Mesenchymal stem cell (in vitro differentiated cells and primary cell): Measurements from ENCODE around the gene MACROD2.
"Not testable (repeated sequence)": the region's sequence is repeated elsewhere in the genome, so short reads cannot be mapped to it uniquely, and the experiment has no call there.

Experiments
- DNase-seq: peaks from one replicate; pipeline ENCODE4 v3.0.0-alpha.2; 2013
- H2AFZ ChIP-seq: one replicate; pipeline ENCODE4 v1.6.1; 2013; ENCODE audit warnings: low read depth, mild to moderate bottlenecking, control low read depth, inconsistent platforms, low read length, moderate library complexity
- H2AK5ac ChIP-seq: 2 replicates; pipeline ENCODE4 v1.6.1; 2013; ENCODE audit warnings: low read length, moderate library complexity, mild to moderate bottlenecking, inconsistent platforms; ENCODE audit not compliant: severe bottlenecking
- H2BK120ac ChIP-seq: one replicate; pipeline ENCODE4 v1.6.1; 2013; ENCODE audit warnings: low read depth, mild to moderate bottlenecking, inconsistent platforms, low read length, moderate library complexity
- H2BK12ac ChIP-seq, 2 experiments: one replicate each; pipeline ENCODE4 v1.6.1; 2013; ENCODE audit warnings: inconsistent platforms in 2 of 2, low read length in 2 of 2, mild to moderate bottlenecking in 2 of 2, moderate library complexity in 2 of 2, control low read depth in 1 of 2
- H2BK15ac ChIP-seq: one replicate; pipeline ENCODE4 v1.6.1; 2013; ENCODE audit warnings: mild to moderate bottlenecking, low read depth, inconsistent platforms; ENCODE audit not compliant: poor library complexity, severe bottlenecking
- H2BK5ac ChIP-seq: 2 replicates; pipeline ENCODE4 v1.6.1; 2013; ENCODE audit warnings: low read depth, mild to moderate bottlenecking, low read length, control low read depth, inconsistent platforms; ENCODE audit not compliant: poor library complexity, severe bottlenecking
- H3K14ac ChIP-seq, 2 experiments: one replicate each; pipeline ENCODE4 v1.6.1; 2013; ENCODE audit warnings: inconsistent platforms in 2 of 2, low read length in 2 of 2, control low read depth in 1 of 2, mild to moderate bottlenecking in 1 of 2, moderate library complexity in 1 of 2
- H3K18ac ChIP-seq, 2 experiments: one replicate each; pipeline ENCODE4 v1.6.1; 2013; ENCODE audit warnings: inconsistent platforms in 2 of 2, low read length in 2 of 2, control low read depth in 1 of 2, low read depth in 1 of 2, mild to moderate bottlenecking in 1 of 2
- H3K23ac ChIP-seq, 2 experiments: one replicate each; pipeline ENCODE4 v1.6.1; 2013; ENCODE audit warnings: inconsistent platforms in 2 of 2, low read length in 2 of 2, mild to moderate bottlenecking in 2 of 2, moderate library complexity in 2 of 2, control low read depth in 1 of 2
- H3K27ac ChIP-seq: 2 replicates; pipeline ENCODE4 v1.5.1; 2013; ENCODE audit warnings: mild to moderate bottlenecking, moderate library complexity, low read length, control low read depth, inconsistent platforms; ENCODE audit not compliant: poor library complexity, severe bottlenecking
- H3K27me3 ChIP-seq, 2 experiments: 2 replicates each; pipeline versions ENCODE4 v1.6.1 to v1.7.0; 2013; ENCODE audit warnings: low read length in 2 of 2, mild to moderate bottlenecking in 2 of 2, moderate library complexity in 2 of 2, control low read depth in 1 of 2, inconsistent platforms in 1 of 2; ENCODE audit not compliant: control insufficient read depth in 1 of 2, insufficient read depth in 1 of 2
- H3K36me3 ChIP-seq, 2 experiments: 2 replicates each; pipeline versions ENCODE4 v1.6.1 to v1.7.0; 2013; ENCODE audit warnings: low read length in 2 of 2, control low read depth in 1 of 2, inconsistent platforms in 1 of 2, low read depth in 1 of 2, mild to moderate bottlenecking in 1 of 2; ENCODE audit not compliant: insufficient read depth in 2 of 2, control insufficient read depth in 1 of 2
- H3K4ac ChIP-seq, 2 experiments: one replicate each; pipeline ENCODE4 v1.6.1; 2013; ENCODE audit warnings: inconsistent platforms in 2 of 2, low read length in 2 of 2, mild to moderate bottlenecking in 2 of 2, moderate library complexity in 2 of 2, control low read depth in 1 of 2, low read depth in 1 of 2
- H3K4me1 ChIP-seq: 2 replicates; pipeline ENCODE4 v1.6.1; 2013; ENCODE audit warnings: low read depth, low read length, control low read depth; ENCODE audit not compliant: control insufficient read depth, insufficient read depth
- H3K4me2 ChIP-seq: 2 replicates; pipeline ENCODE4 v1.6.1; 2013; ENCODE audit warnings: low read length, mild to moderate bottlenecking, inconsistent platforms; ENCODE audit not compliant: poor library complexity, severe bottlenecking
- H3K4me3 ChIP-seq, 2 experiments: 2 replicates each; pipeline versions ENCODE4 v1.5.1 to v1.7.0; 2013; ENCODE audit warnings: low read length in 2 of 2, mild to moderate bottlenecking in 2 of 2, control low read depth in 1 of 2, low read depth in 1 of 2; ENCODE audit not compliant: insufficient read depth in 1 of 2
- H3K79me1 ChIP-seq: replicated peaks from 2 replicates; pipeline ENCODE4 v1.6.1; 2013; ENCODE audit warnings: mild to moderate bottlenecking, control low read depth, low read length, inconsistent platforms; ENCODE audit not compliant: poor library complexity, severe bottlenecking
- H3K9ac ChIP-seq: 2 replicates; pipeline ENCODE4 v1.7.0; 2013; ENCODE audit warnings: mild to moderate bottlenecking, low read length, moderate library complexity
- H3K9me3 ChIP-seq: 2 replicates; pipeline ENCODE4 v1.7.0; 2013; ENCODE audit warnings: mild to moderate bottlenecking, low read length; ENCODE audit not compliant: control insufficient read depth
- H4K8ac ChIP-seq: one replicate; pipeline ENCODE4 v1.6.1; 2013; ENCODE audit warnings: inconsistent platforms, mild to moderate bottlenecking, low read length, moderate library complexity
- H4K91ac ChIP-seq: one replicate; pipeline ENCODE4 v1.6.1; 2013; ENCODE audit warnings: mild to moderate bottlenecking, low read length, inconsistent platforms
- WGBS: methylation state at CpG from one replicate; pipeline ENCODE4 v1.1.7; 2013; ENCODE audit warnings: mixed read lengths; 5-methylcytosine and 5-hydroxymethylcytosine counted together

The MACROD2 gene

DNA sequence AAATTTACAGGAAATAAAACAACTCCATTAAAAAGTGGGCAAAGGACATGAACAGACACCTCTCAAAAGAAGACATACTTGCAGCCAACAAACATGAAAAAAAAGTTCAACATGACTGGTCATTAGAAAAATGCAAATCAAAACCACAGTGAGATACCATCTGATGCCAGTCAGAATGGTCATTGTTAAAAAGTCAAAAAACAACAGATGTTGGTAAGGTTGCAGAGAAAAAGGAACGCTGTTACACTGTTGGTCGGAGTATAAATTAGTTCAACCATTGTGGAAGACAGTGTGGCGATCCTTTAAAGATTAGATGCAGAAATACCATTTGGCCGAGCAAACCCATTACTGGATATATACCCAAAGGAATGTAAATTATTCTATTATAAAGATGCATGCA is 1200.1 kb downstream of the MACROD2 start:
- Histone ChIP-seq H2BK15ac (no peak overlapping the region), H3K27me3 (no peaks in the 10 kb centered on the region), H3K4me2 (no peak overlapping the region), H2BK5ac (no peak overlapping the region), H3K36me3 (no peaks in the 10 kb centered on the region), H2BK12ac (no peak overlapping the region), H3K4ac (no peak overlapping the region), H3K79me1 (no peaks in the 10 kb centered on the region), H2AFZ (no peak overlapping the region), H3K4me1 (no peaks in the 10 kb centered on the region), H3K9ac (no peak overlapping the region), H3K18ac (no peak overlapping the region), H3K9me3 (no peaks in the 10 kb centered on the region), H3K27ac (no peak overlapping the region), H3K23ac (no peak overlapping the region), H2BK120ac (no peak overlapping the region), H4K91ac (no peak overlapping the region), H3K14ac (no peak overlapping the region), H3K4me3 (no peak overlapping the region), H4K8ac (no peak overlapping the region), H2AK5ac (no peak overlapping the region)
- no peak for DNase-seq
- WGBS = 100% methylated on average over 2 of the region's 4 CpGs

DNA sequence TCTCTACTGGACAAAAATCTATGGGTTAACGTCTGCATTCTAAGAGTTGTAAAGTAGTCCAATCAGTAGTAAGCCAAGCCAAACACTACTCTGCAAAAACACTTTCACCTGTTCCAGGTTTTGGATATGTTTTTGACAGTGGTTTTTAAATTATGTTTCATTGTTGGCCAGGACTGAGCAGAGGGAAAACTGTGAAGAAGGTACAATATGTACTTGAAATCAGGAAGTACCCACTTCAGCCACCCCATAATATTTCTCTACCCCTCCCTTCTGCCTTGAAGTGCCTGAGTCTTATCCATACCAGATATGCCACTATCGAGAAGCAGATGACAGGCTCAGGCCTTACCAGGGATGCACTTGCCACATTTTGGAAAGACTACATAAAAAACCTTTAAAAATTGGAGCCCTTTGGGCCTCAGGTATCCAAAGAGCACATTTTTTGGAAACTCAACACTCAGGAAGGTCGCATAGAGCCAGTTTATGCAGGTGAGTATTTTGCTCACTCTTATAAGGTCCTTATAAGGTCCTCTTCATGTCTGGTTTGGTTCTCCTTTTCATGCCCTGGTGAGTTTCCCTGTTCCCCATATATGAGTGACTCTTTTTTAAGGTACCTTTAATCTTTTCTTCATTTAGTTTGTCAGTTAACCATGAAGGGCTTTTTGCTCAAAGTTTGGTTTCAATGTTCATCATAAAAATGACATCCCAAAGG is 1201.4 kb downstream of the MACROD2 start:
- Histone ChIP-seq H3K18ac (no peak overlapping the region), H3K14ac (no peak overlapping the region), H2BK12ac (no peak overlapping the region), H3K9ac (no peak overlapping the region), H3K4me1 (no peaks in the 10 kb centered on the region), H2BK15ac (no peak overlapping the region), H2BK5ac (no peak overlapping the region), H3K4me2 (no peak overlapping the region), H3K9me3 (no peaks in the 10 kb centered on the region), H2BK120ac (no peak overlapping the region), H3K79me1 (no peaks in the 10 kb centered on the region), H3K4me3 (no peak overlapping the region), H3K27me3 (no peaks in the 10 kb centered on the region), H2AFZ (no peak overlapping the region), H3K36me3 (no peaks in the 10 kb centered on the region), H4K91ac (no peak overlapping the region), H3K27ac (no peak overlapping the region), H2AK5ac (no peak overlapping the region), H4K8ac (no peak overlapping the region), H3K23ac (no peak overlapping the region), H3K4ac (no peak overlapping the region)
- no peak for DNase-seq
- WGBS = 86% methylated on average over 2 of the region's 3 CpGs

DNA sequence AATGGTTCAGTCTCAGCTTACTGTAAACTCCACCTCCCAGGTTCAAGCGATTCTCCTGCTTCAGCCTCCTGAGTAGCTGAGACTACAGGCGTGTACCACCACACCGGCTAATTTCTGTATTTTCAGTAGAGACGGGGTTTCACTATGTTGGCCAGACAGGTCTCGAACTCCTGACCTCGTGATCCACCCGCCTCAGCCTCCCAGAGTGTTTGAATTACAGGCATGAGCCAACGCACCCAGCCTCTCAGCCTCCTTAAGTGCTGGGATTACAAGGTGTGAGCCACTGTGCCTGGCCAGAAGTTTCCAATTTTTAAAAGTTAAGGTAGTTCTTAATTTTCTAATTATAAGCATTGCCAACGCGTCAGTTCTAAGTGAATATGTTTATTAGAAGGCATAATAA is 1202.7 kb downstream of the MACROD2 start:
- WGBS = 94% methylated on average over 8 of the region's 10 CpGs
- DNase-seq, H3K4me1 ChIP-seq, H4K8ac ChIP-seq, H2BK12ac ChIP-seq, H3K36me3 ChIP-seq, H3K4ac ChIP-seq, H3K23ac ChIP-seq, H2BK5ac ChIP-seq, H2AFZ ChIP-seq, H3K27me3 ChIP-seq, H3K18ac ChIP-seq, H3K9ac ChIP-seq, H3K4me2 ChIP-seq, H4K91ac ChIP-seq, H3K9me3 ChIP-seq, H2AK5ac ChIP-seq, H3K4me3 ChIP-seq, H3K27ac ChIP-seq, H2BK15ac ChIP-seq, H2BK120ac ChIP-seq, H3K14ac ChIP-seq, H3K79me1 ChIP-seq: not testable (repeated sequence)

DNA sequence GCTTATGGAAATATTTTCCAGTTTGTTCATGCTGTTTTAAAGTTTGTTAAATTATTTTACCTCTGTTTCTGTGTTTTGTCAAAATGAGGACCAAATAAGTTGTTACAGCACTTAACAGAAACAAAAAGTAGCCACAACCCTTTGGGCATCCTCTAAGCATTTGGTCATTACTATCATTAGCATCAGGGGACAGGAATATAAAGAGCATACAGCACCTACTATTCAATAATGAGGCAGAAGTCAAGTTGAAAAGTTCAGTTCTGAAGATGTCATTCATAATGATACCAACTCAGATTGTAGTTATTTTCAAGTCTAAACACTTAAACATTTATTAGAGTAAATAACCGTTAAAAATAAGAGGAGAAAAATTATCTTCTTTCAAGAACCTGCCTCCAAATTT is 1204.4 kb downstream of the MACROD2 start:
- Histone ChIP-seq H2AFZ (no peak overlapping the region), H2BK120ac (no peak overlapping the region), H3K4me2 (no peak overlapping the region), H4K91ac (no peak overlapping the region), H3K23ac (no peak overlapping the region), H3K4me3 (no peak overlapping the region), H3K18ac (no peak overlapping the region), H3K4me1 (no peaks in the 10 kb centered on the region), H3K79me1 (no peaks in the 10 kb centered on the region), H2BK5ac (no peak overlapping the region), H3K4ac (no peak overlapping the region), H3K36me3 (no peaks in the 10 kb centered on the region), H3K14ac (no peak overlapping the region), H4K8ac (no peak overlapping the region), H3K9ac (no peak overlapping the region), H3K27me3 (no peaks in the 10 kb centered on the region), H2AK5ac (no peak overlapping the region), H2BK15ac (no peak overlapping the region), H2BK12ac (no peak overlapping the region), H3K9me3 (peaks cover 6% of the 10 kb centered on the region), H3K27ac (no peak overlapping the region)
- WGBS = no CpG with 5 or more reads among the region's 1 CpG
- no peak for DNase-seq
